Activated CD8-positive, alpha-beta memory T cell treated with anti-CD3 and anti-CD28 coated beads, Interleukin-2, amount 50 U/mL, for 24 hours (primary cell): ENCODE data around the gene NBPF20.
A peak's percentile ranks its signal among the peaks of the same experiment; 100 is the strongest.
"Not testable (repeated sequence)": the region's sequence is repeated elsewhere in the genome, so short reads cannot be mapped to it uniquely, and the experiment has no call there.

Experiments
- DNase-seq: peaks from one replicate; pipeline ENCODE4 v3.0.0-alpha.2; 2020; ENCODE audit errors: extremely low read depth

NBPF20 gene, protein sequence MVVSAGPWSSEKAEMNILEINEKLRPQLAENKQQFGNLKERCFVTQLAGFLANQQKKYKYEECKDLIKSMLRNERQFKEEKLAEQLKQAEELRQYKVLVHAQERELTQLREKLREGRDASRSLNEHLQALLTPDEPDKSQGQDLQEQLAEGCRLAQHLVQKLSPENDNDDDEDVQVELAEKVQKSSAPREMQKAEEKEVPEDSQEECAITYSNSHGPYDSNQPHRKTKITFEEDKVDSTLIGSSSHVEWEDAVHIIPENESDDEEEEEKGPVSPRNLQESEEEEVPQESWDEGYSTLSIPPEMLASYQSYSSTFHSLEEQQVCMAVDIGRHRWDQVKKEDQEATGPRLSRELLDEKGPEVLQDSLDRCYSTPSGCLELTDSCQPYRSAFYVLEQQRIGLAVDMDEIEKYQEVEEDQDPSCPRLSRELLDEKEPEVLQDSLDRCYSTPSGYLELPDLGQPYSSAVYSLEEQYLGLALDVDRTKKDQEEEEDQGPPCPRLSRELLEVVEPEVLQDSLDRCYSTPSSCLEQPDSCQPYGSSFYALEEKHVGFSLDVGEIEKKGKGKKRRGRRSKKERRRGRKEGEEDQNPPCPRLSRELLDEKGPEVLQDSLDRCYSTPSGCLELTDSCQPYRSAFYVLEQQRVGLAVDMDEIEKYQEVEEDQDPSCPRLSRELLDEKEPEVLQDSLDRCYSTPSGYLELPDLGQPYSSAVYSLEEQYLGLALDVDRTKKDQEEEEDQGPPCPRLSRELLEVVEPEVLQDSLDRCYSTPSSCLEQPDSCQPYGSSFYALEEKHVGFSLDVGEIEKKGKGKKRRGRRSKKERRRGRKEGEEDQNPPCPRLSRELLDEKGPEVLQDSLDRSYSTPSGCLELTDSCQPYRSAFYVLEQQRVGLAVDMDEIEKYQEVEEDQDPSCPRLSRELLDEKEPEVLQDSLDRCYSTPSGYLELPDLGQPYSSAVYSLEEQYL (N-terminal part only)

GRCh38 chr1:145425436-145426029, at the start of gene NBPF20:
Gene NBPF20, minus strand, starts transcription at chr1:145425603. Its CDS starts 20,331 bp downstream, at chr1:145405272.
- peak; percentile 48 for DNase-seq

DNA sequence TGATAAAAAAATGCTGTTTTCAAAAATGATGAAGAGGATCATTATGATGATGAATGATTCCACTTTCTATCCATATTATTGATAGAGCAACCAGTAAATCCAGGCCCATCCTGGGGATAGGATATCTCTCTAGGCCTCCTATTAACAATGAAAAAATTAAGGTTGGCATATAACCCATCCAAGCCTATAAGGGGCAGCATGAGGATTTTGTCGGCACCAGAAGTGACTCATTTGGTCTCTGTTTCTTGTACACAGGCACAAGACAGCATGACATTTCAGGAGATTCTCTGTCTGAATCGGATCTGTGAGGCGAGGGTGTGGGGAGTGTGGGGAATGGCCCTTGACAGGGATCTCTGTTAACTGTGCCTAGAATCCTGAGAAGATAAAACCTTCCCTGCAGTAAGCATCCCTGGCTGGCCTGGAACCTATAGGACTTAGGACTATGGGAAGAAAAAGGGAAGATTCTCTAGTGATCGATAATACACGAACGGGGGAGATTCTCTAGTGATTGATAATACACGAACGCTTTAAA, 49.5 kb upstream of the NBPF20 start:
- DNase-seq, result not testable (repeated sequence)

GRCh38 chr1:145472731-145473130, 47.3 kb upstream of the NBPF20 start:
- DNase-seq, result not testable (repeated sequence)

DNA sequence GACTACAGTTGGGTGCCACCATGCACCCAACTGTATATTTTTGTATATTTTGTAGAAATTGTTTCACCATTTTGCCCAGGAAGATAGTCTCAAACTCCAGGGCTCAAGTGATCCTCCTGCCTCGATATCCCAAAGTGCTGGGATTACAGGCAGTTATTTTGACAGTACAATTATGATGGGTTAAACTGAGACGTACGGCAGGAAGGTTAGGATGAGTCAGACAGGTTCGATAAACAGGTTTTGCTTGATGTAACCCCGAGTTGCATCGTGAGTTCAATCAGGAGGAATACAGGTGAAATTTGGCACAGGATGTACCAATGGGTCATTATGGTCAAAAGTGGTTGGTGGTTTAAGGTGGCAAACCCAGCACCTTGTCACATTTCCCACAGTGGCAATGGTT, 46.0 kb upstream of the NBPF20 start:
- DNase-seq, result not testable (repeated sequence)

GRCh38 chr1:145465405-145466144, 40.2 kb upstream of the NBPF20 start:
- peak; percentile 79 for DNase-seq

DNA sequence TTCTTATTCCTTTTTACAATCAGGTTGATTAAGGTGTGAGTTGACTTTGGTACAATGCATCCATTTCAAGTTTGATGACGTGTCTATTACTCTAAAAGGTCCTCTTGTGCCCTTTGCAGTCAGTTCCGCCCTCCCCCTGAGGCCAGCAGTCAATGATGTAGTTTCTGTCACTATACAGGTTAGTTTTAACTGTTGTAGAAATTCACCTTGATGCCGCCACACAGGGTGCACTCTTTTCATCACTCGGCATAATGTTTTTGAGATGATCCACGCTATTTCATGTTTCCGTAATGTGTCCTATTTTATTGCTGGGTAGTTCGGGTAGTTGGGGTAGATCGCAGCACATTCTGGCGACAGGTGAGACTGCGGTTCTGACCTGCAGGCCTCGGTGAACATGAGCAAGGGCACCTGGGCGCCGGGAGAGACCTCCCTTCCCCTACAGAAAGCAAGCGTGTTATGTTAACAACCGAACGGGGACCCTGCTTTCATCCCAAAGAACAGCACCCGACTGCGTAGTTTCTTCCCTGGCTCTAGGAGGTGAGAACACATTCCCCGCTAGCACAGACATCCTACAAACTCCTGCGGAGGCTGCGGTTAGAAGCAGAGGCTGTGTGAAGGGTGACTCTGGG, 39.4 kb upstream of the NBPF20 start:
- DNase-seq, result not testable (repeated sequence)

DNA sequence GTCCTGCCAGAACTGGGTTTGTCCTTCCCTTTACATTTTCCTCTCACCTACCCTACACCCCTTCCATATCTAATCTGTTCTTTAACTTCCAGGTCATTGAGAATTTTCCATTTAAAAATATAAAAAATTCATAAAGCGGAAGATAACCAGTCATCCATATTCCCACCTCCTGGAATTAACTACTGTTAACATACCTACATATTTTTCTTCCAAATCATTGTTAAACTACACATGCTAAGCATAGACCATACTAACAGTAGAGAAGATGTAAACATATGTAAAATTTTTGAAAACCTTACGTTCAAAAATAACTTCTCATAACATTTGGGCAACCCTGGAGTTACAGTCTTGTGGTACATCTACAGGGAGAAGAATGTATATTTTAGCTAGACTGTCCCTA, 38.6 kb upstream of the NBPF20 start:
- not testable (repeated sequence) for DNase-seq

GRCh38 chr1:145460684-145461083, 35.3 kb upstream of the NBPF20 start:
- not testable (repeated sequence) for DNase-seq

- not testable (repeated sequence) for DNase-seq
Observed at GRCh38 chr1:145460048-145460447, 34.6 kb upstream of the NBPF20 start.

DNA sequence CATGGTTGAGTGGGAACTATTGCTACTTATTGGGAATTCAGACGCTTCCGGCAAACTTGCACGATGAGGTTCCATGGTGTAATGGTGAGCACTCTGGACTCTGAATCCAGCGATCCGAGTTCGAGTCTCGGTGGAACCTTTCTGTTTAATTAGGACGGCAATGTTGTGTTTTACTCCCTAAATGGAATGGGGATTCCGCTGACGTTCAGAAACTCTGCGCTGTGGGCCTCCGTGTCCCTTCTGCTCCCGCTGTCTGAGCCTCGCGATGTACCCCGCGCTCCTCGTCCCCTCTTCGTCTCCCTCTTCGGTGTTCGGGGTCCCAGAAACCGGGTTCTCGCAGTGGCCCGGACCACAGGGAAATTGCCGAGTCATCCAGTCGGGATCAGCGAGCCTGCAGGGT, 34.2 kb upstream of the NBPF20 start:
- DNase-seq, result not testable (repeated sequence)

GRCh38 chr1:145459063-145459462, 33.7 kb upstream of the NBPF20 start:
- DNase-seq, result not testable (repeated sequence)

DNA sequence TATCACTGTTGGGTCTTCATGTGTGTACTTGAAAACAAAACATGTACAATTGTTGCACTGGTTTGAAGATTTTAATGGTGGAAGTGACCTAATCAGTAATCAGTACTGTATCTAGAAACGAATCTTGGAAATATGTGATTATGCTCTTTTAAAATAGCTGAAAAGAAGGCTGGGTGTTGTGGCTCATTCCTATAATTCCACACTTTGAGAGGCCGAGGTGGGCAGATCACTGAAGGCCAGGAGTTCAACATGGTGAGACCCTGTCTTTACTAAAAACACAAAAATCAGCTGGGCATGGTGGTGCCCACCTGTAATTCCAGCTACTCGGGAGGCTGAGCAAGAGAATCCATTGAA, 29.4 kb upstream of the NBPF20 start:
- not testable (repeated sequence) for DNase-seq

DNA sequence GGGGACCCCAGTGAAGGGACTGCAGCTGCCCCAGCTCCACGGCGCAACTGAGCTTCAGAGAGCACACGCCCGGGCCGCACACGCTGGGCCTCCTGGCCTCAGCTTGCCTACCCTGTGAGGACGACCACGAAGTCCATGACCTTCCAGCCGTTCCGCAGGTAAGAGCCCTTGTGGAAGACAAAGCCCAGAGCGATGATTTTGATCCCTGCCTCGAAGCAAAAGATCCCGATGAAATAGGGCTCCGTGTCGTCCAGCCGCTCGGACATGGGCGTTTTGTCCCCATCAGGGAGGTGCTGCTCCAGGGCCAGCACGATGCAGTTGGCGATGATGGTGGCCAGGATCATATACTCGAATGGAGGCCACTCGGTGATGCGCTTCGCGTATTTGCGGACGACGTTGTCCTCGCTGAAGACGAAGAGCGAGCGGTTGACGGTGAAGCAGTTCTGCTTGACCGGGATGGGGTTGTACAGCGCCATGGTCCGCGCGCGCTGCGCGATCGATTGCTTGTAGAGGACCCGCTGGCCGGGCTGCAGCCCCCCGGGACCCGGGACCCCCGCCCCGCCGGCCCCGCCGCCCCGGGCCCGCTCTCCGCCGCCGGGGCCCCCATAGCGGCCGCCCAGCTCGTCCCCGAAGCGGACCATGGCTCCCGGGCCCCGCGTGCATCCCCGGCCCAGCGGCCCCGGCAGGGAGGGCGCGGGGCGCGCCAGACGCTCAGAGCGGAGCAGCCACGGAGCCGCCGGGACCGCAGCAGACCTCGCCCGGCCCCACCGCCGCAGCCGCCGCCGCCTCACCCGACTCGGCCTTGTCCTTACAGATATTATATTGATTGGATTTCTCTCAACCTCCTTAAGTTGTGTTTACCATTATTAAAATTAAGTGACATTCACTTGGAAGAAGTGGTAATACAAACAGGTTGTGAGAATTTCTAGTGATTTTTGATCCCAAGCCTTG, 28.7 kb upstream of the NBPF20 start:
- DNase-seq, result not testable (repeated sequence)

GRCh38 chr1:145452506-145452905, 27.1 kb upstream of the NBPF20 start:
- DNase-seq, result not testable (repeated sequence)

DNA sequence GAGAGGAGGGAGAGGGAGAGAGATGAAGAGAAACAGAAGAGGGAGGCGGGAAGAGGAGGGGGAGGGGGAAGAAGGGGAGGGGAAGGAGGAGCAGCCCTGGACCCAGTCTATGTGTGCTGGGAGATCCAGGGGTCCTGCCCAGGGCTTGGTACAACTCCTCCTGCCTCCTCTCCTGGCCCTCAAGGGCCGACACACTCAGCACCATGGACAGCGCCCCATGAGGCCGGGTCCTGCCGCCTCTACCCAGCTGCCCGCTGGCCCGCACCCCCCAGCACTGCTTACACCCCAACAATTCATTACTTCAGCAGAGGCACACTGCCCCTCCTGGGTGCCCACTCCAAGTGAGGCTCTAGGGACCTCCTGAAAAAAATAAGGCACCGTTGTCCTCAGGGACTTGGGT, 26.5 kb upstream of the NBPF20 start:
- DNase-seq, result not testable (repeated sequence)

DNA sequence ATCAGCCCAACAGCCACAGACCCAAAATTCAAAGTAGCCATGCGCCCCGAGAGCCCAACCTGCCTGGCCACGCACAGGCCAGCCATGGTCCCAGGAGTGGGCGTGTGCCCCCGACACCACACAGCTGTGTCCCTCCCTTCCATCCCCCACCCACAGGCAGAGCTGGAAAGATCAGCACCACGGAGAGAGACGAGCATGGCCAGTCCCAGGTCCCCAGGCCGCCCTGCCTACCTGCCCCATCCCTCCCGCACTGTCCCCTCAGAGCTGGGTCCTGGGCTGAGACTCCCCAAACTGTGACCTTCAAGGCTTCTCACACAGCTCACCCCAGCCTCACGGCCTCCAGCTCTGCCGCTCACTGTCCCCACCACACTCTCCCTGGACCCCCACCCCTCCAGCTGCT, 19.8 kb upstream of the NBPF20 start:
- DNase-seq, result not testable (repeated sequence)

DNA sequence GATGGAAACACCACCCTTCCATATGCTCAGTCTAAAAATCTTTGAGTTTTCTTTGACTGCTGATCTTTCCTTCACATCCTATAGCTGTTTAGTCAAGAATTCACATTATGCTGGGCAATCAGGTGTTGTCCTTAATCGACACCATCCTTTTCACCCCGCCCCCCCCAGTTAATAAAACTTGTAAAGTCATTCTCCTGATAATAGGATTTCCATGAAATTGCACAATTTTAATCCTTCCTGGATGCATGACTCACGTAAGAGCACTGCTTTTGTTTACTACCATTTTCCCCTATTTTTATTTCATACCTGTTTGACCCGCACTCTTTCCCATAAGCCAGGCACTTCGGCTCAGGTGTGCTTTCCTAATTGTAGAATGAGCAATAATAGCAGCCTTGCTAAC, 16.9 kb upstream of the NBPF20 start:
- DNase-seq, result not testable (repeated sequence)

- not testable (repeated sequence) for DNase-seq
Observed at GRCh38 chr1:145431363-145432256, 6.2 kb upstream of the NBPF20 start.
